LHCN-M2 (cell line): ENCODE results near the gene CCDC12. TPM values are rescaled to one million over a fixed set of nuclear protein-coding genes. Genes with fewer than 3 reads are reported as not detected.

Experiments
- DNase-seq: peaks from one replicate; pipeline ENCODE4 v3.0.0-alpha.2; 2012; ENCODE audit warnings: low read depth
- total RNA-seq: library from RNA; depleted of rRNA; stranded (reverse); fragments of >200 nt; gene quantifications from 2 replicates; pipeline ENCODE4 v1.2.3, GENCODE V29; 2014

CCDC12 gene
- total RNA-seq, 1 experiment from 2014 or later = 31.2 TPM

DNA sequence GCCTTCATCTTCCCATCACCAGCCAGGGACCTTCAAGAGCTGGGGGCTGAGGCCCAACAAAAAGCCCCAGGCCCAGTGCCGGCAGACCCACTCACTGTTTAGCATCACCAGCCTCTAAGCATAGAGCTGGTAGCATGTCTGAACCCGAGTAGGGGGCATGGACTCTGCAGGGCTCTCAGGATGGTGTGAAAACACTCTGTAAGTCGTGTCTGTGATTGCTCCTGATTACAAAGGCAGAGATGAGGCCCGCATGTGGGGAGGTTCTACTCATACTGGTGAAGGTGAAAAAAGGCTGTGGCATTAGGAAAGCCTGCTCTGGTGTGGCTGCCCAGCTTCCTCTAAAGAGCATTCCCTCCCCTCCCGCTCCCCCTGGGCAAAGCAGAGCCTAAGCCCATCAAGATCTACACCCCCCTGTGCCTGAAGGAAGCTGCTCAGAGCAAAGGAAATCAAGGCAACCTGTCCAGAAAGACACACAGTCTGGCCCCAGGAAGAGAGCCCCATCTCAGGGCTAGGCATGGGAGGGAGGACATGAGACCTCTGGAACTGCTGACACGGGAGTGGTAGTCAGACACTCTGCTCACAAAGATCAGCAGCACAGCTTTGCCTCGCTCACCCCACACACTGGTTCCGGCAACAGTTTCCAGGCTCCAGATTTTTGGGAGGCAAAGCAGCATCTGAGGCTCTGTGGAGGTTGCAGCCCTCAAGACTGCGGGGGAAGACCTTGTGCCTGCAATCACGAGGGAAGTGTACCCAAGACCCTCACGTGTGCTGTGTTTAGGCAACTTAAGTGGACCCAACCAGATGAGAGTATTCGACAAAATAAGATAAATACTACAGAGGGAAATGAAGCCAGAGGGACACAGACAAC is 36.7 kb downstream of the CCDC12 start:
- DNase-seq = no peak

GRCh38 chr3:46938118-46938517 is 38.4 kb downstream of the CCDC12 start:
- no peak for DNase-seq

- DNase-seq = peak; percentile 64
Measured at GRCh38 chr3:46936733-46937250, 39.8 kb downstream of the CCDC12 start.

DNA sequence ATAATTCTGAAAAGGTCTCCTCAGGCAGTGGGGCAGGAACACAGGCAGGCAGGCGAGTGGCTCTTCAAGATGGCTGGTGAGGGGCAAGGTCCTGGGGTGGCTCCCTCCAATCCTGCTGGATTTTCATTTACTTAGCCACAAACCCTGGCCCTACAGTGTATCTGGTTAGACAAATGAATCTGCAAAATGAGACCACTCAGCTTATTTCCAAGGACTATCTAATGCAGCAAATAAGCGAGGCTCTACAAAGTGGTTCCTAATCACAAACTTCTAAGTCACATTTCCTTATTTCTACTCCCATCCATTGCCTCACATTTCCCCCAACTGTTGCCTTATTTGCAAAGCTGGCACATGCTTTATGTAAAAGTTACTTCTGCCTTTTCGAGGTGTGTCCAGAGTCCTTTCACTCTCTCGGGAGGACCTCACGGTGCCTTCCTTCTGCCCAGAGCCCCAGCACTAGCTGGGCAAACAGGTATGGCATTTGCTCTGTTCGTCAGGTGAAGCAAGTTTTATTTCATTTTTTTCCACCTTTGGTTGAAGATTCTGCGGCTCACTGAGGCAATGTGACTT is 40.5 kb downstream of the CCDC12 start:
- no peak for DNase-seq

- peak; percentile 99 for DNase-seq
Measured at GRCh38 chr3:46935168-46935858, 41.2 kb downstream of the CCDC12 start.

DNA sequence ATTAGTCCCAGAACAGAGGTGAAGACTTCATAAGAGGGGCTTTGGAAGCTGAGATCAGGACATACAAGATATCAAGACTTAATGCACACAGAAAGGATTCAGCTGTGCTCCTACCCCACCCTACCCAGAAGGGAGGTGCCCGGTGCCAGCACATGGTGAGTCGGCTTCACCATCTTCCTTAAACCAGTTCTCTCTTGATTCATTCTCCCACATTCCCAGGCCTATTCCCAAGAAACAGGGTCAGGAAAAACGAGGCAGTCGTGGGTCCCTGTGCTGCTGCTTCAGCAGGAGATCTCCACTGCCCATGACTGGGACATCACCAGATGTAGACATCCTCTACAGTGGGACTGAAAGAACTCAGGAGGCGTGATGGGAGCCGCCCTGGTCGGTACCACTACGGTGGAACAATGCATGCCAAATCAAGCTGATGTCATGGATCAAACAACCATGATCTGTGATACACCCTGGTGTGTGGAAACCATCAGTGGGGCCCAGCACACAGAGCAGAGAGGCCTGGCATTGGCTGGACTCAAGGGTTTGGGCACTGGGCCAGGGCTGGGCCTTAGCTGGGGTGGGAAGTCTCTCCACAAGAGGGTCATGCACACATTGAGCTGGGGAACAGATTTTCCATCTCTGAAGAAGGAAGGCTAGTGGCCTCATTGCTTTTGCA is 41.9 kb downstream of the CCDC12 start:
- DNase-seq = peak; percentile 90

DNA sequence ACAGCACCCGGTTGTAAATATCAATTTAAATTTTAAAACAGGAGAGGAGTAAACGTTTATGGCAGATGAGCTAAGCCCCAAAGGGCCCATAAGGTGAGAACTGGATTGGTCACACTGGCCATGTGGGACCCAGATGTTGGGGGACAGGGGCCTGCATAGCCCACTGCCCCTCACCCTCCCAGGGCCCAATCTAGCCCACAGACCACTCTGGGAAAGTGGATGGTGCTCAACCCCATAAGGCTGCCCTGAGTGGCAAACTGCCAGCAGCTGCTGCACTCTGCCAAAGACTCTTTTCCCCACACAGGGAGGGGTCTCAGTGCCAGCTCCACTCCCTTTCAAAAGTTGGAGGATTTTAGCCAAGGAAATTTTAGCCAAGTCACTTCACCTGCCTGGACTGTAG is 42.5 kb downstream of the CCDC12 start:
- DNase-seq = no peak

DNA sequence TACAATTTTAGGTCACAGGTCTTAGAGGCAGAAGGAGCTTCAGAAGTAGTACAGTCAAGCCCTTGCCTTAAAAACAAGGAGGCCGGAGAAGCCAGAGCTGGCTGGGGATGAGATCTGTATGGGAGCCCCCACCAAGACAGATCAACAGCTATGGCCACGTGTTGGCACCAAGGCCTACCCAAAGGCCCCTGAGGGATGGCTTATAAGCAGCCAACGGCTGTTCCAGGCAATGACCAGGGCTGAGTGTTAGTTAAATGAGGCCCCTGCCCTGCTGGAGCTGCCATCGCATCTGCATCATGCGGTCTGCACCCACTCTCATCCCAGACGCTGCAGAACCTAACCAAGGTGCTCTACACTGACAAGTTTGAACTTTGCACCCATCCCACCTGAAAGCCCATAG is 43.3 kb downstream of the CCDC12 start:
- no peak for DNase-seq

GRCh38 chr3:46932455-46933225 is 43.9 kb downstream of the CCDC12 start:
- DNase-seq = no peak

DNA sequence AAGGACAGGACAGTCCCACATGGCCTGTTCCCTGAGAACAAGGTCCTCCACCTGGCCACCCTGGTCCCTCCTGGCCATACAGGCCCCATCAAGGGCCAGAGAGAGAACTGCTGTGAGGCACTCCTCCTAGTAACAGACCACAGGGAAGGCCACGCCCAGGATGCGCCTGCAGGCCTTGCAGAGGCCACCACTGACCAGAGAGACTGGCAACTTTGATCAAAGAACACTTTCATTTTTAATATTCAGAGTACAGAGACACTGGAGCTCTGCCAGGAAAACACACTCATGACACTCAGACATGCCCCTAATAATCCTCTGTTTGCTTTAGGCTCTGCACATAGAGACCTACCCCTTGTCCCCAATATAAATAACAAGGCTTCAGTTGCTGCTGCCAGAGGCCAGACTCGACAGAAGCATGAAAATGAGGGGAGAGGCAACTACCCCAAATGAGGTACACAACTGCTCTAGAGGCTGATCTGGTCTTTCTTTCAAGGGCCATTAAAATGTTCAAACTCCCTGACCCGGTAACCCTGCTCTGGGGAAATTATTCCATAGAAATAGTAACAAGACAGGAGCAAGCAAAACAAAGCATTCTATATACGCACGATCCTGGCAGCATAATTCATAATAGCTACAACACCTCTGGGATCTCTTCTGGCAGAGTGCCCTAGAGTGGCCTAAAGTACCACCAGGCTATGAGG is 44.8 kb downstream of the CCDC12 start:
- peak; percentile 71 for DNase-seq

- peak; percentile 50 for DNase-seq
Measured at GRCh38 chr3:46930945-46931403, 45.6 kb downstream of the CCDC12 start.

DNA sequence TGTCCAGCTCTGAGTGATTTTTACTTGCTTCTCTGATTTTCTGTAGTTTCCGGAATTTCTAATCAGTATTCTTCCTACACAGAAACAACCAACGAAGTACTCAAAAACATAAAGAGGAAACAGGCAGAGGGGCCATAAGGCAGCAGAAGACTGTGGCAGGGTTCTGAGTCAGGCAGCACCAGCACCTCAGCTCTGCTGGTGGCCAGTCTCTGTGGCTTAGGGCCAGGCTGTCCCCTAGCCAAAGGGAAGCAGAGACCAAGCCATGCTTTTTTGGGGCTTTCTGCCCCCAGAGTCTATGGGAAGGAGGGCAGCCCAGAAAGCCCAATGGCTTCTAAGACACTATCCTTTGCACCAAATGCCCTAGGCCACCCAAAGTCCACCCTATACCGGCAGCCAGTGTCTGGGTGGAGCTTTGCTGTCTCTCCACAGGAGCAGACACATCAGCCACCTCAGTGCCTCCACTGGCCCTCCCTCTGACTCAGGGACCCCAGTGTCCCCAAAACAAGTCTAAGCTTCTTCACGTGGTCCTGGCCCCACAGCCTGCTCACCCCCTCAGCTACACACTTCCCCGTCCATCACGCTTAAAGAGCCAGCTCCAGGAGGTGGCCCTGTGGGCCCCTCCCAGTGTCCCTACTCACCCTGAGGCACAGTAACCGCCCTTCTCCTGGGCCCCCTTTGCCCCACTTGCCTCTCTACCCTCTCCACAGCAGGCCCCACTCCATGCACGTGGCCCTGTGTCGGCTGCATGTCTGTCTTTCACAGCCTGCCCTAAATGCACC is 46.2 kb downstream of the CCDC12 start:
- DNase-seq = no peak

DNA sequence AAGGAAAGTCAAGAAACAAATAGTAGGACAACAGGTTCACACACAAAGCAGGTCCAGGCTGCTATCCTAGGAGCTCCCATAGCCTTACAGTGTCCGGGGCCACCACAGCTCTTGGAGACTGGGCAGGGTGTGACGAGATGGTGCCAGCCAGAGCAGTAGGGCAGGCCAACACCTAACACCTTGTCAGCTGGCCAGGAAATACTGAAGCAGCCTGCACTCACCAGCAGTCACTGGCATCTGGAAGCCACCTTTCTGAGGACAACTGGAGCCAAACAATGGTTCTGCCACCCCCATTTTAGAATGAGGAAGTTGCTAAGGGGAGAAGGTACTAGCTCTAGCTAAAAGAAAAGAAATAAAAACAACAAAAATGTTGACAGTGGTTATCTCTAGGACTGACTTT is 47.2 kb downstream of the CCDC12 start:
- DNase-seq = no peak

DNA sequence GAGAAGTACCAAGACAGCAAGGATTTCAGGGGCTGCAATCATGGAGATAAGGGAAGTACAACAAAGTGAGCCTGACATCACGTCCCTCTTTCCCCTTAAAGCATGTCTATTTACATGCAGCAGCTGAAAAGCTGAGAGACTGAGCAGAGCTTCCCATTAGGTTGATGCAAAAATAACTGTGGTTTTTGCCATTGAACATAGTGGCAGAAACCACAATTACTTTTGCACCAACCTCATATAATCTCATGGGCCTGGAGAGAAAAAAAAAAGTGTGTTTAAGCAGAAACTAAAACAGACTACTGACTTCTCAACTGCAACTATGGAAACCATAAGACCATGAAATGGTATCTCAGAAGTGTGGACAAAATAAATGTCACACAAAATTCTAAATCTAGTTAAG is 48.3 kb downstream of the CCDC12 start:
- DNase-seq = peak; percentile 53

DNA sequence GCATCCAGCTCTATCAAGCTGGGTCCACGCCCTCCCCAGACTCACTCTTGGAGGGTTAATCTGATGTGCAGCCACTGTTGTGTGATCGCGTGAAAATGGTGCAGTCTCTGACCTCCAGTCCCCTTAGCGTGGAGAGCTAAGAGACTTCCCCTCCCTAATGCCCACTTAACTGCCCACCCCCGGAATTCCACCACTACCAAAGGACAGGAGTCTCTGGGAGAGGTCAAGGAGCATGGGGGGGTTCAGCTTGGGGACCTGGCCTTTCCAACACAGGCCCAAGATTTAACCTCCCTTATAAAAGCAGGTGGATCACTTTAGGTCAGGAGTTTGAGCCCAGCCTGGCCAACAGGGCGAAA is 48.8 kb downstream of the CCDC12 start:
- no peak for DNase-seq

DNA sequence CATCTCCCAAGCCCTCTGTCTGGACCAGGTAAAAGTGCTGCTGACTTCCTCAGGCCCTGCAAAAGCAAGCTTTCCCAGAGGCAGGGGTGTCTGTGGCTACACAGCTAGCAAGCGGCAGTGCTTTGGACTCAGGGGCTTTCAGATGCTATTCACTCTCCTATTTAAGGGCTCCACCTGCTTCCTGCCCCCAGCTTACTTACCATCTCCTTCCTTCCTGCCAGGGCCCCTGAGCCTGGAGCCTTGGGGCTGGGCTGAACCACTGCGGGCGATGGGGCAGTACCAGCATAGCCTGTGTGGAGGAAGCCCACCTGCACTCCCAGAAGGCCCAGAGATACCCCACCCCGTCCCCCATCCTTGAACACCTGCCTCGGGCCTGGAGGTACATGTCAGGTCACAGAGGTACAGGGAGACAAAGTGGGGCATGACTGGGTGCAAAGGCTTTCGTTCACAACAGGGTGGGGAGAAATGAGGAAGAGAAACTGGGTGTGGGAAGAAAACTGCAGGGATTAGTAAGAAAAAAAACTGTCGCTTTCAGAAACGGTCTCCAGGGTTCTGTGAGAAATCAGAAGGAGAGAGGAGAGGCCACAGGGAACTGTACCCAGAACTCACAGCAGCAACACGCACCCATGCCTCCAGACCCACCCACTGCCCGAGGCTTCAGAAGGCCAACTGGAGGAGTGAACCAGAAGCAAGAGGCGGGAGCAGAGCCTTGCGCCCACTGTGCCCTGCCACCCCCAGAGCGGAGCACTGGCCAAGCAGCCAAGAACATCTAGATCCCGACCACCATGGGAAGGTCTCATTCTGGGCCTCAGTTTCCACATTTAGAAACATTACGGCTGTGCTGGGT is 49.5 kb downstream of the CCDC12 start:
- DNase-seq = no peak

GRCh38 chr3:46926447-46926846 is 50.1 kb downstream of the CCDC12 start:
- no peak for DNase-seq

DNA sequence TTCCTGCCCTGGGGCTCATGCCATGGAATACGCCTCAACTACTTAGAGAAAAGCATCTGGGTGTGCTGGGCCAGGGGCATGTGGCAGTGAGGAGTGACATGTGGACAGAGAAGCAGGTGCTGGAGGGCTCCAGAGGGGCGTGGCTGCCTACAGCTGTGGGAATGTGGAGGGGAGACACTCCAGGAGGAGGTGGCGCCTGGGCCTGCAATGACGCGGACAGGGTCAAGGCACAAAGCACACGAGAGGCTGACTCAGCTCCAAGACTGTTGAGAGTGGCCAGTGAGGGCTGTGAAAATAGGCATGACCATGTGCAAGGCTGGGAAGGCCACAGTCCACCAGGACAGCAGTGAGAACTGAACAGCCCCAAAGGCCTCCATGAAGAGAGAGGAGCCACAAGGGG is 50.5 kb downstream of the CCDC12 start:
- peak; percentile 98 for DNase-seq

- DNase-seq = no peak
Measured at GRCh38 chr3:46925585-46925934, 51.0 kb downstream of the CCDC12 start.
